H1 (cell line): ENCODE data around the gene SEC62. TPM values are rescaled to one million over a fixed set of nuclear protein-coding genes. Genes with fewer than 3 reads are reported as not detected.

Source experiments
- CBX5 ChIP-seq: fragments of 300-800, 300-1000 bp; sonication (generic); IDR thresholded peaks from 2 replicates; pipeline ENCODE4 v1.7.1; 2016; ENCODE audit warnings: antibody characterized with exemption, low read length, low read depth
- MAFK ChIP-seq: IDR thresholded peaks from 2 replicates; pipeline ENCODE4 v1.6.1; 2012; ENCODE audit warnings: low read depth, mild to moderate bottlenecking, improper control_type of control experiment, low read length
- polyA plus RNA-seq, 7 experiments: library from polyadenylated mRNA; depleted of rRNA in 3 of 7; stranded (reverse) in 5 of 7; unstranded in 2 of 7; fragments of >200 nt in 5 of 7; fragments of 200-250 nt in 2 of 7; gene quantifications; 1 replicate in 5 of 7; 2 replicates in 1 of 7; 4 replicates in 1 of 7; pipeline versions ENCODE4 v1.2.1 to v1.2.3, GENCODE V29; 2011 to 2013; ENCODE audit warnings: missing spikeins in 2 of 7, mixed read lengths in 2 of 7
- total RNA-seq: library from RNA; stranded (reverse); fragmentation: NEBNext Ultra II Directional; extraction: Animal tissue kit (Norgen Biotek cat#: 25700); gene quantifications from 2 replicates; pipeline ENCODE4 v1.2.1, GENCODE V29; 2021
- TF ChIP-seq, protein P1 (sequence below): IDR thresholded peaks from 2 replicates; pipeline ENCODE4 v1.6.1; 2012; ENCODE audit warnings: inconsistent platforms

Gene SEC62
- total and polyA plus RNA-seq, 2 of the 8 experiments (the other 6 are each of a cell fraction or from before 2014, with no cell fraction given), result 67.8 to 113 TPM

DNA sequence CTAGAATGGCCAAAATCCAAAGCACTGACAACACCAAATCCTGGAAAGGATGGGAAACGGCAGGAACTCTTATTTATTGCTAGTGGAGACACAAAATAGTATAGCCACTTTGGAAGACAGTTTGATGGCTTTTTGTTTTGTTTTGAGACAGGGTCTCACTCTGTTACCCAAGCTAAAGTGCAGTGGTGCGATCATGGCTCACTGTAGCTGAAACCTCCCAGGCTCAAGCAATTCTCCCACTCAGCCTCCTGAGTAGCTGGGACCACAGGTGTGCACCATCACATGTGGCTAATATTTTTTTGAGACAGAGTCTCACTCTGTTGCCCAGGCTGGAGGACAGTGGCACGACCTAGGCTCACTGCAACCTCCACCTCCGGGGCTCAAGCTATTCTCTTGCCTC lies 43.9 kb downstream of the SEC62 start (continued):
- TF ChIP-seq, protein P1, sequence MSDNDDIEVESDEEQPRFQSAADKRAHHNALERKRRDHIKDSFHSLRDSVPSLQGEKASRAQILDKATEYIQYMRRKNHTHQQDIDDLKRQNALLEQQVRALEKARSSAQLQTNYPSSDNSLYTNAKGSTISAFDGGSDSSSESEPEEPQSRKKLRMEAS, result no peak
- TF ChIP-seq CBX5, result no peak
- TF ChIP-seq MAFK, result no peak
